Neural progenitor cell (in vitro differentiated cells): Measurements from ENCODE around the gene F2RL3.

Source experiments
- EZH2 ChIP-seq: fragments of 200-600 bp; sonication (generic); IDR thresholded peaks from 2 replicates; pipeline ENCODE4 v1.6.1; 2017; ENCODE audit warnings: antibody characterized with exemption, mild to moderate bottlenecking, moderate library complexity
- EZH2phosphoT487 ChIP-seq: fragments of 200-600 bp; sonication (generic); IDR thresholded peaks from 2 replicates; pipeline ENCODE4 v1.6.1; 2017; ENCODE audit warnings: antibody characterized with exemption
- TF ChIP-seq, protein P1 (sequence below): fragments of 200-600 bp; sonication (generic); IDR thresholded peaks from 2 replicates; pipeline ENCODE4 v1.5.1; 2017; ENCODE audit warnings: antibody characterized with exemption, mild to moderate bottlenecking

DNA sequence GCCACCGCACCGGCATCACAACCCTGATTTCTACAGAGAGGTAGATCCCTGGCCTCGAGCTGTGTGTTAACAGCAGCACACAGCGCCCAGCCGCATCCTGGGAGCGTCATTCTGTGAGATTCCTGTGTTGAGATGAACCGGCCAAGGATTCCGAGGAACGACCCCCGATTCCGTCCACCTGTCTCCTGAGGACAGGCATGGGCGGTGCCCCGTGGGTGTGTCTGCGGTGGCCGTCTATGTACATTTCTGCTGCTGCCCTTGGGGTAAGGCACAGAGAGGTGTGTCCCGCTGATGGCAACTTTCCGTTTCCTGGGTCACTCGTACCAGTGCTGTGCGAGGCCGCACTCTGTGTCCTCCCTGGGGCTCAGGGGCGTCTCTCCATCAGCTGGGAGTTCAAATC lies 16.1 kb upstream of the F2RL3 start:
- no peak for TF ChIP-seq EZH2
- TF ChIP-seq, protein P1, sequence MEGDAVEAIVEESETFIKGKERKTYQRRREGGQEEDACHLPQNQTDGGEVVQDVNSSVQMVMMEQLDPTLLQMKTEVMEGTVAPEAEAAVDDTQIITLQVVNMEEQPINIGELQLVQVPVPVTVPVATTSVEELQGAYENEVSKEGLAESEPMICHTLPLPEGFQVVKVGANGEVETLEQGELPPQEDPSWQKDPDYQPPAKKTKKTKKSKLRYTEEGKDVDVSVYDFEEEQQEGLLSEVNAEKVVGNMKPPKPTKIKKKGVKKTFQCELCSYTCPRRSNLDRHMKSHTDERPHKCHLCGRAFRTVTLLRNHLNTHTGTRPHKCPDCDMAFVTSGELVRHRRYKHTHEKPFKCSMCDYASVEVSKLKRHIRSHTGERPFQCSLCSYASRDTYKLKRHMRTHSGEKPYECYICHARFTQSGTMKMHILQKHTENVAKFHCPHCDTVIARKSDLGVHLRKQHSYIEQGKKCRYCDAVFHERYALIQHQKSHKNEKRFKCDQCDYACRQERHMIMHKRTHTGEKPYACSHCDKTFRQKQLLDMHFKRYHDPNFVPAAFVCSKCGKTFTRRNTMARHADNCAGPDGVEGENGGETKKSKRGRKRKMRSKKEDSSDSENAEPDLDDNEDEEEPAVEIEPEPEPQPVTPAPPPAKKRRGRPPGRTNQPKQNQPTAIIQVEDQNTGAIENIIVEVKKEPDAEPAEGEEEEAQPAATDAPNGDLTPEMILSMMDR = no peak
- TF ChIP-seq EZH2phosphoT487 = no peak
